ENCODE measurements around the gene DIP2C.

DIP2C gene

DNA sequence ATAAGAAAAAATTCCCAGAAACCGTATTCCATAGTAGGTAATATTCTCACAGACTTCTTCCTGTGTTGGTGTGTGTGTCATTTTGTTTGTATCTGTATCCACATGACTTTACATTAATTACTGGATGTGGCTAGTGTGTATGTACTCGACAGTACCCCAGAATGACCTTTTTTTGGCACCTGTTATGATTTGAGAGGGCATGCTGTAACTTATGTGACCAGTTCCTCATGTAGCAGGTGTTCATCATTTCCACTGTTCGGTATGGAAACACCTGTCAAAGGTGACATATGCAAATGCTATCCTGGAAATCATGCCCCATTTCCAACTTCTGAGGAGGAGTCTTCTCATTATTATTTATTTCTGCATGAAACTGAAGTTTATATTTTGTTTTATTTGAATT, 464.9 kb downstream of the DIP2C start:
- no peak overlapping the region for H3K27ac ChIP-seq
- TF ChIP-seq, protein P1, sequence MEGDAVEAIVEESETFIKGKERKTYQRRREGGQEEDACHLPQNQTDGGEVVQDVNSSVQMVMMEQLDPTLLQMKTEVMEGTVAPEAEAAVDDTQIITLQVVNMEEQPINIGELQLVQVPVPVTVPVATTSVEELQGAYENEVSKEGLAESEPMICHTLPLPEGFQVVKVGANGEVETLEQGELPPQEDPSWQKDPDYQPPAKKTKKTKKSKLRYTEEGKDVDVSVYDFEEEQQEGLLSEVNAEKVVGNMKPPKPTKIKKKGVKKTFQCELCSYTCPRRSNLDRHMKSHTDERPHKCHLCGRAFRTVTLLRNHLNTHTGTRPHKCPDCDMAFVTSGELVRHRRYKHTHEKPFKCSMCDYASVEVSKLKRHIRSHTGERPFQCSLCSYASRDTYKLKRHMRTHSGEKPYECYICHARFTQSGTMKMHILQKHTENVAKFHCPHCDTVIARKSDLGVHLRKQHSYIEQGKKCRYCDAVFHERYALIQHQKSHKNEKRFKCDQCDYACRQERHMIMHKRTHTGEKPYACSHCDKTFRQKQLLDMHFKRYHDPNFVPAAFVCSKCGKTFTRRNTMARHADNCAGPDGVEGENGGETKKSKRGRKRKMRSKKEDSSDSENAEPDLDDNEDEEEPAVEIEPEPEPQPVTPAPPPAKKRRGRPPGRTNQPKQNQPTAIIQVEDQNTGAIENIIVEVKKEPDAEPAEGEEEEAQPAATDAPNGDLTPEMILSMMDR (conservative IDR thresholded peaks at IDR 0.05): no peak
- TF ChIP-seq ZFX (IDR thresholded peaks at IDR 0.05): no peak
